ENCODE results near the gene ALK.

GRCh38 chr2:29855924-29856639, 65.3 kb downstream of the ALK start:
- TF ChIP-seq CTCF (IDR thresholded peaks at IDR 0.05) (no peak), EZH2 (IDR thresholded peaks at IDR 0.05; ENCODE audit: borderline replicate concordance, insufficient read depth, low read depth, low read length, poor library complexity, severe bottlenecking) (no peak)
